ENCODE results near the gene IGF1R. TPM values are rescaled to one million over a fixed set of nuclear protein-coding genes. Genes with fewer than 3 reads are reported as not detected.

Gene IGF1R
- total and polyA plus RNA-seq, 2 of the 13 experiments (the other 11 are each of a cell fraction or from before 2014, with no cell fraction given) = 15.9 to 18.4 TPM

DNA sequence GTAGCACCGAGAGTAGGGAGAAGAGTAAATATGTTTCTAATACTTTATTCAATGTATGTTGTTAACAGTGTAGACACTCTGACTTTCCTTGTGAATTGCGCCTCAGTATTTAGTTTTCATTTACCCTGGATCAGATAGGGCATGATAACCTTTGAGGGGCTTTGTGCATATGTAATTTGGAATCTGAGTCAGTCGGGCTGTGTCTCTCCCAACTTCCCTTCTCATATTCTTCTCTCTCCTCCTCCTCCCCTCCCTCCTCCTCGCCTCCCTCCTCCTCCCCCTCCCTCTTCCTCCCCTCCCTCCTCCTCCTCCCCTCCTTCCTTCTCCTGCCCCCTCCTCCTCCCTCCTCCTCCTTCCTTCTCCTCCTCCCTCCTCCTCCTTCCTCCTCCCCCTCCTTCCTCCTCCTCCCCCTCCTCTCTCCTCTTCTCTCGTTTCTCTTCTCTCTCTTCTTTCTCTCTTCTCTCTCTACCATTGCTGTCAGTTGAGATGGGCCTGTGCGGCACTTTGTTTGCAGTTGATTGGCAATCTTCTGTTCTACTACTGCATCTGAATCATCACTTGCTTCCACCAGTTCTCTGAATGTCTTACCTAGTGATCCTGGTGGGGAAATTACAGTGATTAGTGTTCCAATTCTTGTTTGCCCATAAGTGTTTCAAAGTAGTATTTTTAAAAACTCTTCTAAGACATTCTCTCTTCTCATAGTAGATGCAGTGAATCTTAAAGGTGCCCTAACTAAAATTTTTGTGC is 197.0 kb downstream of the IGF1R start (continued):
- no peak for TF ChIP-seq ZNF788 (CRISPR knock-in tag; IDR thresholded peaks at IDR 0.05; ENCODE audit: borderline replicate concordance)
- TF ChIP-seq, protein P1, sequence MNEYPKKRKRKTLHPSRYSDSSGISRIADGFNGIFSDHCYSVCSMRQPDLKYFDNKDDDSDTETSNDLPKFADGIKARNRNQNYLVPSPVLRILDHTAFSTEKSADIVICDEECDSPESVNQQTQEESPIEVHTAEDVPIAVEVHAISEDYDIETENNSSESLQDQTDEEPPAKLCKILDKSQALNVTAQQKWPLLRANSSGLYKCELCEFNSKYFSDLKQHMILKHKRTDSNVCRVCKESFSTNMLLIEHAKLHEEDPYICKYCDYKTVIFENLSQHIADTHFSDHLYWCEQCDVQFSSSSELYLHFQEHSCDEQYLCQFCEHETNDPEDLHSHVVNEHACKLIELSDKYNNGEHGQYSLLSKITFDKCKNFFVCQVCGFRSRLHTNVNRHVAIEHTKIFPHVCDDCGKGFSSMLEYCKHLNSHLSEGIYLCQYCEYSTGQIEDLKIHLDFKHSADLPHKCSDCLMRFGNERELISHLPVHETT (CRISPR knock-in tag; conservative IDR thresholded peaks at IDR 0.05) = no peak
- TF ChIP-seq, protein P2, sequence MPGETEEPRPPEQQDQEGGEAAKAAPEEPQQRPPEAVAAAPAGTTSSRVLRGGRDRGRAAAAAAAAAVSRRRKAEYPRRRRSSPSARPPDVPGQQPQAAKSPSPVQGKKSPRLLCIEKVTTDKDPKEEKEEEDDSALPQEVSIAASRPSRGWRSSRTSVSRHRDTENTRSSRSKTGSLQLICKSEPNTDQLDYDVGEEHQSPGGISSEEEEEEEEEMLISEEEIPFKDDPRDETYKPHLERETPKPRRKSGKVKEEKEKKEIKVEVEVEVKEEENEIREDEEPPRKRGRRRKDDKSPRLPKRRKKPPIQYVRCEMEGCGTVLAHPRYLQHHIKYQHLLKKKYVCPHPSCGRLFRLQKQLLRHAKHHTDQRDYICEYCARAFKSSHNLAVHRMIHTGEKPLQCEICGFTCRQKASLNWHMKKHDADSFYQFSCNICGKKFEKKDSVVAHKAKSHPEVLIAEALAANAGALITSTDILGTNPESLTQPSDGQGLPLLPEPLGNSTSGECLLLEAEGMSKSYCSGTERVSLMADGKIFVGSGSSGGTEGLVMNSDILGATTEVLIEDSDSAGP (CRISPR knock-in tag; IDR thresholded peaks at IDR 0.05; ENCODE audit: borderline replicate concordance) = no peak
- TF ChIP-seq, protein P3, sequence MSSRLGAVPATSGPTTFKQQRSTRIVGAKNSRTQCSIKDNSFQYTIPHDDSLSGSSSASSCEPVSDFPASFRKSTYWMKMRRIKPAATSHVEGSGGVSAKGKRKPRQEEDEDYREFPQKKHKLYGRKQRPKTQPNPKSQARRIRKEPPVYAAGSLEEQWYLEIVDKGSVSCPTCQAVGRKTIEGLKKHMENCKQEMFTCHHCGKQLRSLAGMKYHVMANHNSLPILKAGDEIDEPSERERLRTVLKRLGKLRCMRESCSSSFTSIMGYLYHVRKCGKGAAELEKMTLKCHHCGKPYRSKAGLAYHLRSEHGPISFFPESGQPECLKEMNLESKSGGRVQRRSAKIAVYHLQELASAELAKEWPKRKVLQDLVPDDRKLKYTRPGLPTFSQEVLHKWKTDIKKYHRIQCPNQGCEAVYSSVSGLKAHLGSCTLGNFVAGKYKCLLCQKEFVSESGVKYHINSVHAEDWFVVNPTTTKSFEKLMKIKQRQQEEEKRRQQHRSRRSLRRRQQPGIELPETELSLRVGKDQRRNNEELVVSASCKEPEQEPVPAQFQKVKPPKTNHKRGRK (CRISPR knock-in tag; IDR thresholded peaks at IDR 0.05) = 0 out of 2 replicates have a peak, but pooled peaks have one; percentile 35
- no peak for TF ChIP-seq ZNF841 (CRISPR knock-in tag; IDR thresholded peaks at IDR 0.05; ENCODE audit: borderline replicate concordance)
- TF ChIP-seq GTF3A (CRISPR knock-in tag; conservative IDR thresholded peaks at IDR 0.05) = no peak
- no peak for TF ChIP-seq REXO4 (CRISPR knock-in tag; IDR thresholded peaks at IDR 0.05; ENCODE audit: borderline replicate concordance)
- TF ChIP-seq ZSCAN29 (CRISPR knock-in tag; conservative IDR thresholded peaks at IDR 0.05) = no peak
- TF ChIP-seq ZNF225 (CRISPR knock-in tag; IDR thresholded peaks at IDR 0.05) = no peak
- TF ChIP-seq, protein P4, sequence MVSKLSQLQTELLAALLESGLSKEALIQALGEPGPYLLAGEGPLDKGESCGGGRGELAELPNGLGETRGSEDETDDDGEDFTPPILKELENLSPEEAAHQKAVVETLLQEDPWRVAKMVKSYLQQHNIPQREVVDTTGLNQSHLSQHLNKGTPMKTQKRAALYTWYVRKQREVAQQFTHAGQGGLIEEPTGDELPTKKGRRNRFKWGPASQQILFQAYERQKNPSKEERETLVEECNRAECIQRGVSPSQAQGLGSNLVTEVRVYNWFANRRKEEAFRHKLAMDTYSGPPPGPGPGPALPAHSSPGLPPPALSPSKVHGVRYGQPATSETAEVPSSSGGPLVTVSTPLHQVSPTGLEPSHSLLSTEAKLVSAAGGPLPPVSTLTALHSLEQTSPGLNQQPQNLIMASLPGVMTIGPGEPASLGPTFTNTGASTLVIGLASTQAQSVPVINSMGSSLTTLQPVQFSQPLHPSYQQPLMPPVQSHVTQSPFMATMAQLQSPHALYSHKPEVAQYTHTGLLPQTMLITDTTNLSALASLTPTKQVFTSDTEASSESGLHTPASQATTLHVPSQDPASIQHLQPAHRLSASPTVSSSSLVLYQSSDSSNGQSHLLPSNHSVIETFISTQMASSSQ (IDR thresholded peaks at IDR 0.05; ENCODE audit: low read depth) = no peak
- TF ChIP-seq, protein P4 (CRISPR knock-in tag; IDR thresholded peaks at IDR 0.05; ENCODE audit: borderline replicate concordance) = no peak
- TF ChIP-seq, protein P5, sequence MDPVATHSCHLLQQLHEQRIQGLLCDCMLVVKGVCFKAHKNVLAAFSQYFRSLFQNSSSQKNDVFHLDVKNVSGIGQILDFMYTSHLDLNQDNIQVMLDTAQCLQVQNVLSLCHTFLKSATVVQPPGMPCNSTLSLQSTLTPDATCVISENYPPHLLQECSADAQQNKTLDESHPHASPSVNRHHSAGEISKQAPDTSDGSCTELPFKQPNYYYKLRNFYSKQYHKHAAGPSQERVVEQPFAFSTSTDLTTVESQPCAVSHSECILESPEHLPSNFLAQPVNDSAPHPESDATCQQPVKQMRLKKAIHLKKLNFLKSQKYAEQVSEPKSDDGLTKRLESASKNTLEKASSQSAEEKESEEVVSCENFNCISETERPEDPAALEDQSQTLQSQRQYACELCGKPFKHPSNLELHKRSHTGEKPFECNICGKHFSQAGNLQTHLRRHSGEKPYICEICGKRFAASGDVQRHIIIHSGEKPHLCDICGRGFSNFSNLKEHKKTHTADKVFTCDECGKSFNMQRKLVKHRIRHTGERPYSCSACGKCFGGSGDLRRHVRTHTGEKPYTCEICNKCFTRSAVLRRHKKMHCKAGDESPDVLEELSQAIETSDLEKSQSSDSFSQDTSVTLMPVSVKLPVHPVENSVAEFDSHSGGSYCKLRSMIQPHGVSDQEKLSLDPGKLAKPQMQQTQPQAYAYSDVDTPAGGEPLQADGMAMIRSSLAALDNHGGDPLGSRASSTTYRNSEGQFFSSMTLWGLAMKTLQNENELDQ (CRISPR knock-in tag; IDR thresholded peaks at IDR 0.05; ENCODE audit: borderline replicate concordance) = no peak
